Neuronal stem cell (in vitro differentiated cells): ENCODE results near the gene IL20RB.
"Not testable (repeated sequence)": the region's sequence is repeated elsewhere in the genome, so short reads cannot be mapped to it uniquely, and the experiment has no call there.

Experiments used
- DNase-seq: peaks from one replicate; pipeline ENCODE4 v3.0.0-alpha.2; 2013; ENCODE audit warnings: low spot score
- H2AFZ ChIP-seq: one replicate; pipeline ENCODE4 v1.6.1; 2013; ENCODE audit warnings: mild to moderate bottlenecking, low read length, inconsistent platforms
- H2AK5ac ChIP-seq: 2 replicates; pipeline ENCODE4 v1.6.1; 2013; ENCODE audit warnings: low read depth, mild to moderate bottlenecking, inconsistent platforms, low read length, moderate library complexity, mixed read lengths
- H2BK120ac ChIP-seq: 2 replicates; pipeline ENCODE4 v1.6.1; 2013; ENCODE audit warnings: low read depth, mild to moderate bottlenecking, inconsistent platforms, low read length, moderate library complexity, mixed read lengths
- H2BK12ac ChIP-seq: one replicate; pipeline ENCODE4 v1.6.1; 2013; ENCODE audit warnings: low read length, inconsistent platforms
- H2BK15ac ChIP-seq: 2 replicates; pipeline ENCODE4 v1.6.1; 2013; ENCODE audit warnings: mild to moderate bottlenecking, low read length, inconsistent platforms, mixed read lengths
- H2BK5ac ChIP-seq: one replicate; pipeline ENCODE4 v1.6.1; 2013; ENCODE audit warnings: inconsistent platforms, mild to moderate bottlenecking, low read length, moderate library complexity
- H3K14ac ChIP-seq: one replicate; pipeline ENCODE4 v1.6.1; 2013; ENCODE audit warnings: low read length, inconsistent platforms
- H3K18ac ChIP-seq: 2 replicates; pipeline ENCODE4 v1.6.1; 2013; ENCODE audit warnings: low read length, inconsistent platforms
- H3K23ac ChIP-seq: 2 replicates; pipeline ENCODE4 v1.6.1; 2013; ENCODE audit warnings: low read depth, mild to moderate bottlenecking, mixed read lengths, low read length, inconsistent platforms; ENCODE audit not compliant: poor library complexity
- H3K27ac ChIP-seq: replicated peaks from 3 replicates; pipeline ENCODE4 v1.5.1; 2013; ENCODE audit warnings: low read length, inconsistent platforms
- H3K27me3 ChIP-seq, 3 experiments: 2 replicates each; pipeline ENCODE4 v1.6.1; 2013; ENCODE audit warnings: low read length in 3 of 3, mild to moderate bottlenecking in 2 of 3, inconsistent platforms in 1 of 3, low read depth in 1 of 3, mixed read lengths in 1 of 3, moderate library complexity in 1 of 3; ENCODE audit not compliant: control insufficient read depth in 3 of 3, insufficient read depth in 3 of 3
- H3K36me3 ChIP-seq, 2 donors: replicated peaks in 1 of 2; 2 replicates each; pipeline ENCODE4 v1.6.1; 2013; ENCODE audit warnings: low read length in 2 of 2; ENCODE audit not compliant: control insufficient read depth in 2 of 2, insufficient read depth in 2 of 2
- H3K4ac ChIP-seq: 2 replicates; pipeline ENCODE4 v1.6.1; 2013; ENCODE audit warnings: inconsistent platforms, mild to moderate bottlenecking, low read length, moderate library complexity
- H3K4me1 ChIP-seq, 2 donors: 1 replicate in 1 of 2; 2 replicates in 1 of 2; pipeline ENCODE4 v1.6.1; 2013; ENCODE audit warnings: low read length in 2 of 2, low read depth in 1 of 2; ENCODE audit not compliant: control insufficient read depth in 2 of 2, insufficient read depth in 1 of 2
- H3K4me2 ChIP-seq: one replicate; pipeline ENCODE4 v1.6.1; 2013; ENCODE audit warnings: mild to moderate bottlenecking, low read length, inconsistent platforms; ENCODE audit not compliant: insufficient read depth, poor library complexity, severe bottlenecking
- H3K4me3 ChIP-seq, 2 donors: 2 replicates each; pipeline ENCODE4 v1.5.1; 2013; ENCODE audit warnings: low read length in 2 of 2, mild to moderate bottlenecking in 2 of 2, inconsistent platforms in 1 of 2, moderate library complexity in 1 of 2
- H3K79me1 ChIP-seq: one replicate; pipeline ENCODE4 v1.6.1; 2013; ENCODE audit warnings: low read depth, mild to moderate bottlenecking, inconsistent platforms, low read length, moderate library complexity
- H3K9ac ChIP-seq: one replicate; pipeline ENCODE4 v1.6.1; 2013; ENCODE audit warnings: mild to moderate bottlenecking, low read depth, low read length, inconsistent platforms; ENCODE audit not compliant: poor library complexity
- H3K9me3 ChIP-seq, 2 donors: replicated peaks in 1 of 2; 2 replicates each; pipeline versions ENCODE3 to v1.6.1; 2013; ENCODE audit warnings: low read length in 2 of 2, mild to moderate bottlenecking in 2 of 2, inconsistent platforms in 1 of 2, low read depth in 1 of 2, mixed read lengths in 1 of 2, moderate library complexity in 1 of 2; ENCODE audit not compliant: control insufficient read depth in 2 of 2, insufficient read depth in 1 of 2
- H4K8ac ChIP-seq: one replicate; pipeline ENCODE4 v1.6.1; 2013; ENCODE audit warnings: low read depth, mild to moderate bottlenecking, inconsistent platforms, low read length, moderate library complexity
- H4K91ac ChIP-seq: one replicate; pipeline ENCODE4 v1.6.1; 2013; ENCODE audit warnings: low read length, low read depth, mild to moderate bottlenecking, inconsistent platforms; ENCODE audit not compliant: poor library complexity
- WGBS, 2 donors: extraction: QIAGEN DNeasy Blood & Tissue Kit; methylation state at CpG; one replicate each; pipeline ENCODE4 v1.1.7; 2013; ENCODE audit warnings: missing lambda C conversion rate in 2 of 2, mixed read lengths in 1 of 2; ENCODE audit not compliant: insufficient read length in 2 of 2, insufficient replicate concordance in 1 of 2; ENCODE audit errors: extremely low coverage in 2 of 2; 5-methylcytosine and 5-hydroxymethylcytosine counted together

IL20RB gene

DNA sequence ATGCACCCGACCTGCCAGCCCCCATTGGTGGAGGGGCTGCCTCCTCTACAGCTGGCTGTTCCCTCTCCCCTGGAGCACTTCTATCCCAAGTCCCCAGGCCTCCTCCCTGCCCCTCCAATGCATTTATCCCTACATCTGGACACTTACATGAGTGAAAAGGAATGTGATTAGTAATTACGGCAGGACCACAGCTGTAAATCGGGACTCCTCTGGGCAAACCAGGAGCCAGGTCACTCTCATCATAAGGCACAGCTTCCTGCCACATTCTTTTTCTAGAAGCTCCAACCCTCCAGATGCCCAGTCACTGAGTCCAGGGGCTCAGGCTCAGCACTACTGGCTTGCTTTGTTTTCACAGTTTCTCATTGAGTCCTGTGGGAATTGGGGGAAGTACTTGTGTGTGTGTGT, 54.3 kb downstream of the IL20RB start:
- Histone ChIP-seq H3K4me3 (no peak overlapping the region), H2BK15ac (peak overlapping the region; percentile 9), H3K27ac (no peak overlapping the region), H2BK5ac (no peak overlapping the region), H4K91ac (no peak overlapping the region), H3K9ac (no peak overlapping the region), H3K9me3 (no peaks in the 10 kb centered on the region), H2BK12ac (no peak overlapping the region), H3K36me3 (no peaks in the 10 kb centered on the region), H3K4me2 (no peak overlapping the region), H3K4ac (no peak overlapping the region), H3K27me3 (no peaks in the 10 kb centered on the region), H2AK5ac (no peak overlapping the region), H3K18ac (peak overlapping the region; percentile 60), H3K23ac (no peak overlapping the region), H3K79me1 (no peaks in the 10 kb centered on the region), H3K14ac (no peak overlapping the region), H4K8ac (no peak overlapping the region), H3K4me1 (peaks cover 0 to 3% of the 10 kb centered on the region in 2 donors), H2AFZ (peak overlapping the region; percentile 8), H2BK120ac (no peak overlapping the region)
- no peak for DNase-seq
- no CpG with 5 or more reads among the region's 3 CpGs for WGBS, 2 donors

DNA sequence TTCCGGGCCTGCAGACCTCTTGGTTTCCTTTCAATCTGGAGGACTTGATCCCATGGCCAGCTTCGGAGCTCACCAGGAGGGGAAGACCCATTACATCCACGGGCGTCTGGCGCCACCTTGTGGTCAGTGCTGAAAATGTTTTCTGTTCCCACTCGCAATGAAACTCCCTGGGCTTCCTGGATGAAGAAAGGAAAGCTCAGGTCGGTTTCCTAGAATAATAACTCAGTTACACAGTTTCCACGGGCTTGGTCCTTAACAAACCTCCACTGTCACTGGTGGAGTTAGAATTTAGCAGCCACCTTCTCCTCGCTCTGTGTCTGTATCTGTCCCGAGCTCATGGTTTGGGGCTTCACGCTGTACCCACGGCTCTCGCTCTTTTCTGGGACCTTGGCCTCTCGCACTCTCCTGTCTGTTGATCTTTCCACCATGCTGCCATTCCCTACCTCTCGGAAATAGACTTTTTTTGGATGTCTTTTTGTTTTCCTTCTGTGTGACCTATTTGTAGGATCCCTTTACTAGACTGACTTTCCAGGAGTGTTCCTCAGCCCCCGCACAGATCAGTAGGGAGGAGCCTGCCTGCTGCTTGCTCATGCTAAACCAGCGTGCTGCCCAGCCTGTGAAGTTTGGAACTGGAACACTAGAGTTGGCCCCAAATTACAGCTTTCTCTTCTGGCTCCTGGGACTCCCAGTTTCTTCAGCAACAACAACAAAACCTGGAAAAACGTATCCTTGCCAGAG, 56.3 kb downstream of the IL20RB start:
- Histone ChIP-seq H3K79me1 (no peaks in the 10 kb centered on the region), H2BK12ac (no peak overlapping the region), H4K91ac (no peak overlapping the region), H3K9ac (no peak overlapping the region), H3K9me3 (no peaks in the 10 kb centered on the region), H3K4me3 (peak overlapping the region in 1 of 2 donors; percentile 38), H3K23ac (no peak overlapping the region), H3K18ac (peak overlapping the region; percentile 1), H3K27ac (no peak overlapping the region), H2AK5ac (no peak overlapping the region), H2BK120ac (no peak overlapping the region), H2BK15ac (no peak overlapping the region), H4K8ac (no peak overlapping the region), H2AFZ (peak overlapping the region; percentile 92), H3K4ac (no peak overlapping the region), H2BK5ac (no peak overlapping the region), H3K4me2 (no peak overlapping the region), H3K14ac (no peak overlapping the region), H3K36me3 (no peaks in the 10 kb centered on the region), H3K4me1 (peaks cover 0 to 3% of the 10 kb centered on the region in 2 donors), H3K27me3 (no peaks in the 10 kb centered on the region)
- WGBS, 2 donors = no CpG with 5 or more reads among the region's 18 CpGs
- peak; percentile 86 for DNase-seq

DNA sequence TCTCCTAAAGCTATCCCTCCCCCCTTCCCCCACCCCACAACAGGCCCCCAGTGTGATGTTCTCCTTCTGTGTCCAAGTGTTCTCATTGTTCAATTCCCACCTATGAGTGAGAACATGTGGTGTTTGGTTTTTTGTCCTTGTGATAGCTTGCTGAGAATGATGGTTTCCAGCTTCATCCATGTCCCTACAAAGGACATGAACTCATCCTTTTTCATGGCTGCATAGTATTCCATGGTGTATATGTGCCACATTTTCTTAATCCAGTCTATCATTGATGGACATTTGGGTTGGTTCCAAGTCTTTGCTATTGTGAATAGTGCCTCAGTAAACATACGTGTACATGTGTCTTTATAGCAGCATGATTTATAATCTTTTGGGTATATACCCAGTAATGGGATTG, 59.5 kb downstream of the IL20RB start:
- not testable (repeated sequence) for H3K23ac ChIP-seq, H3K9me3 ChIP-seq, H2BK120ac ChIP-seq, H2AFZ ChIP-seq, H4K8ac ChIP-seq, DNase-seq, H3K14ac ChIP-seq, H2BK12ac ChIP-seq, H3K4me3 ChIP-seq, H3K4me1 ChIP-seq, H3K4me2 ChIP-seq, H2AK5ac ChIP-seq, H3K27me3 ChIP-seq, H3K18ac ChIP-seq, H2BK15ac ChIP-seq, H4K91ac ChIP-seq, H2BK5ac ChIP-seq, H3K9ac ChIP-seq, H3K27ac ChIP-seq, H3K4ac ChIP-seq, H3K36me3 ChIP-seq, H3K79me1 ChIP-seq
- WGBS, 2 donors = no CpG with 5 or more reads among the region's 1 CpG

DNA sequence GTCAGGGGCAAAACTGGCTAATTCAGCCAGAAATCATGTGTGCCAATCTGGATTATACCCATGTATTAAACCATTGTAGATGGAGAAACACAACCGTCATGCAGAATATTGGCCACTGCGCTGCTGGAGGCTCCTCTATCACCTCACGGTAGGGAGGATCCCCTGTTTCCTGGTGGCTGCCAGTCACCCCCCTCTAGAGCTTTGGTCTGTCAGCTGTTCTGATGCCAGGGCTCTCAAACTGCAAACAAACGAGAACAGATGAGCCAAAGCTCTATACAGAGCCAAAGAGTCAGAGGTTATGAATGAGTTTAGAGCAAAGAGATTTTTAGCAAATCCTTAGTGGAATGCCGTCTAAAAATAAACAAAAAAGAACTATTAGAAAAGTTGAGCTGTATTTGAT, 62.5 kb downstream of the IL20RB start:
- WGBS, 2 donors = no CpG with 5 or more reads among the region's 5 CpGs
- Histone ChIP-seq H3K4me3 (no peak overlapping the region), H3K23ac (no peak overlapping the region), H3K4me1 (peaks cover 0 to 3% of the 10 kb centered on the region in 2 donors), H4K91ac (no peak overlapping the region), H2BK12ac (no peak overlapping the region), H3K18ac (no peak overlapping the region), H3K27me3 (no peaks in the 10 kb centered on the region), H3K14ac (no peak overlapping the region), H2AFZ (no peak overlapping the region), H4K8ac (no peak overlapping the region), H2BK120ac (no peak overlapping the region), H3K9ac (no peak overlapping the region), H3K27ac (no peak overlapping the region), H3K9me3 (no peaks in the 10 kb centered on the region), H2AK5ac (no peak overlapping the region), H3K79me1 (no peaks in the 10 kb centered on the region), H2BK5ac (no peak overlapping the region), H3K4ac (no peak overlapping the region), H2BK15ac (no peak overlapping the region), H3K4me2 (no peak overlapping the region), H3K36me3 (no peaks in the 10 kb centered on the region)
- DNase-seq = no peak
